ENCODE results near the gene CARMIL3.

CARMIL3 gene

DNA sequence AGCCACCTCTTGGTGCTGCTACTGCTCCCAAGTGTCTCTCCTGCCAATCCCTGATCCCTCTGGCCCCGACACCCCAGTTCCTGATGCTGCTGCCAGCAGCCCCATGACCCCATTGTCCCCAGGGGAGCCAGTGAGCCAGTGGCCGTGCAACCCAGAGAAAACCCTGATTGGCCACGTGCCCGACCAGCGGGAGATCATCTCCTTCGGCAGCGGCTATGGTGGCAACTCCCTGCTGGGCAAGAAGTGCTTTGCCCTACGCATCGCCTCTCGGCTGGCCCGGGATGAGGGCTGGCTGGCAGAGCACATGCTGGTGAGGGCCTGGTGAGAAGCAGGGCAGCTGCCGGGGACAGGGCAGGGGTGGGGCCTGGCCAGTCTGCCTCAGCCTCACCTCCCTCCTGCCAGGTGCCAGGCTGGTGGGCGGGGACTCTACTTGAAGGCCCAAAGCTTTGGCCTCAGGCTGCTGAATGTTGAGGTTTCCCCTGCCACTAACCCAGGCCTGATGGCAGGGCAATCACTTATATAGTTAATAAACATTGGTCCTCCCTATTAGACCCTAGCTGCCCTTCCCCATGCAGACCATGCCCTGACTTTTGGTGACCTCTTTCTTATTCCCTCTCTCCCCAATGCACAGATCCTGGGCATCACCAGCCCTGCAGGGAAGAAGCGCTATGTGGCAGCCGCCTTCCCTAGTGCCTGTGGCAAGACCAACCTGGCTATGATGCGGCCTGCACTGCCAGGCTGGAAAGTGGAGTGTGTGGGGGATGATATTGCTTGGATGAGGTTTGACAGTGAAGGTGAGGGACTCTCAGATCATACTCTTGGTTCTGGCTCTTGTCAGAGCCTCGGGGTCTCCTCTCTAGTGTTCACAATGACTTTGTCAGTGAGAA is 47.4 kb downstream of the CARMIL3 start:
- Histone ChIP-seq H3K4me2 (ENCODE audit: insufficient read depth, low read length, poor library complexity, severe bottlenecking) (no peak overlapping the region), H3K27me3 (ENCODE audit: control insufficient read depth in 3 of 3, insufficient read depth in 3 of 3, low read depth in 1 of 3, low read length in 3 of 3) (no peaks in the 10 kb centered on the region), H3K79me1 (ENCODE audit: low read depth, low read length) (no peaks in the 10 kb centered on the region), H2BK5ac (ENCODE audit: low read length) (no peak overlapping the region), H2BK12ac (ENCODE audit: low read length) (no peak overlapping the region), H3K27ac (replicated peaks; ENCODE audit: low read length) (no peak overlapping the region), H4K8ac (ENCODE audit: low read depth, low read length) (no peak overlapping the region), H2AFZ (ENCODE audit: low read length) (no peak overlapping the region), H4K91ac (ENCODE audit: low read depth, low read length, poor library complexity) (no peak overlapping the region), H2AK5ac (ENCODE audit: low read depth, low read length) (no peak overlapping the region), H3K4me3 (ENCODE audit: low read length in 2 of 2) (no peak overlapping the region), H3K4ac (ENCODE audit: low read length) (no peak overlapping the region), H2BK15ac (ENCODE audit: low read length) (no peak overlapping the region), H2BK120ac (ENCODE audit: low read depth, low read length) (no peak overlapping the region), H3K9me3 (replicated peaks in 1 of 2; ENCODE audit: control insufficient read depth in 2 of 2, insufficient read depth in 1 of 2, low read depth in 1 of 2, low read length in 2 of 2) (peaks cover 0 to 2% of the 10 kb centered on the region in 2 donors), H3K14ac (ENCODE audit: low read length) (no peak overlapping the region), H3K18ac (ENCODE audit: low read length) (no peak overlapping the region), H3K4me1 (ENCODE audit: control insufficient read depth in 2 of 2, insufficient read depth in 1 of 2, low read depth in 1 of 2, low read length in 2 of 2) (peaks cover 7 to 11% of the 10 kb centered on the region in 2 donors), H3K23ac (ENCODE audit: low read depth, low read length, poor library complexity) (no peak overlapping the region), H3K9ac (ENCODE audit: low read depth, low read length, poor library complexity) (peak overlapping the region; percentile 64), H3K36me3 (replicated peaks in 1 of 2; ENCODE audit: control insufficient read depth in 2 of 2, insufficient read depth in 2 of 2, low read length in 2 of 2) (peaks cover 31 to 48% of the 10 kb centered on the region in 2 donors)
- no peak for DNase-seq (ENCODE audit: low spot score)
- WGBS, 2 donors (ENCODE audit: extremely low coverage in 2 of 2, insufficient read length in 2 of 2, insufficient replicate concordance in 1 of 2): no CpG with 5 or more reads among the region's 17 CpGs

DNA sequence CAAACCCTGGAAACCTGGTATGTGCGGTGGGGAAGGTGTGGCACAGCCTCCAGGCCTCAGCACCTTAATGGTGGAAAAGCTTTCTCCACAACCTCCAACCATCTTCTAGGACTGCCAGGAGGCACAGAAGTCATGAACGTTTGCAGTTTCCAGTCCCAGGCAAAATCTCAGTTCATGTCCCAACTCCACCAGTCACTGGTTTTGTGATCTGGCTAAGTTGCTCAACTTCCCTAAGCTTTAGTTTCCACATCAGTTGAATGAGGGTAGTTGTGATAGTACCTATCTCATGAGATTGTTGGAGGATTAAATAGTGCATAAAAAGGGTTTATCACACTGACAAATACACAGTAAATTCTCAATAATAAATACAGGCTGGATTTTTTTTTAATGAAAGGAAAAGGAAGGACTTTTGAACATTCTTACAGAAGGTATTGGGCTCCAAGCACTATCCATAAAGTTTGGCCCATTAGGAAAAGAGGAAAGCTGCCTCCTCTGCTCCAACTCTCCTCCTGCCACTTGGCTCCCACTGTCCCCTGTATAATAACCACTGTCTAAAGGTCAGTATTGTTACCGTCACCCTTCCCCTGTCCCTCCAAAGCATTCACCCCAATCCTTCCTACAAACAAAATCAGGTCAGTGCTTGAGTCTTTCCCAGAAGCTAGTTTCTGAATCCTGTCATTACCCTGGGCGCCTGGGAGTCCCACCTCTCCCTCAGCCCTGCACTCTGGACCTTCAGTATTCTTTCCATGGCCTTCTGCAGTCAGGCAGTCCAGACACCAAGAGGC is 48.6 kb downstream of the CARMIL3 start:
- H2AK5ac ChIP-seq (ENCODE audit: low read depth, low read length): no peak overlapping the region
- no peak overlapping the region for H3K14ac ChIP-seq (ENCODE audit: low read length)
- H2AFZ ChIP-seq (ENCODE audit: low read length): no peak overlapping the region
- H3K9me3 ChIP-seq (replicated peaks in 1 of 2; ENCODE audit: control insufficient read depth in 2 of 2, insufficient read depth in 1 of 2, low read depth in 1 of 2, low read length in 2 of 2): peaks cover 0 to 2% of the 10 kb centered on the region in 2 donors
- no peak overlapping the region for H2BK15ac ChIP-seq (ENCODE audit: low read length)
- DNase-seq (ENCODE audit: low spot score): no peak
- no peak overlapping the region for H3K4me2 ChIP-seq (ENCODE audit: insufficient read depth, low read length, poor library complexity, severe bottlenecking)
- H2BK12ac ChIP-seq (ENCODE audit: low read length): no peak overlapping the region
- no peak overlapping the region for H3K18ac ChIP-seq (ENCODE audit: low read length)
- H3K79me1 ChIP-seq (ENCODE audit: low read depth, low read length): no peaks in the 10 kb centered on the region
- H2BK5ac ChIP-seq (ENCODE audit: low read length): no peak overlapping the region
- H2BK120ac ChIP-seq (ENCODE audit: low read depth, low read length): no peak overlapping the region
- H3K4me3 ChIP-seq (ENCODE audit: low read length in 2 of 2): no peak overlapping the region
- no peak overlapping the region for H4K8ac ChIP-seq (ENCODE audit: low read depth, low read length)
- H3K36me3 ChIP-seq (replicated peaks in 1 of 2; ENCODE audit: control insufficient read depth in 2 of 2, insufficient read depth in 2 of 2, low read length in 2 of 2): peaks cover 31 to 48% of the 10 kb centered on the region in 2 donors
- no peak overlapping the region for H3K23ac ChIP-seq (ENCODE audit: low read depth, low read length, poor library complexity)
- peaks cover 3 to 4% of the 10 kb centered on the region in 2 donors for H3K4me1 ChIP-seq (ENCODE audit: control insufficient read depth in 2 of 2, insufficient read depth in 1 of 2, low read depth in 1 of 2, low read length in 2 of 2)
- H3K27me3 ChIP-seq (ENCODE audit: control insufficient read depth in 3 of 3, insufficient read depth in 3 of 3, low read depth in 1 of 3, low read length in 3 of 3): no peaks in the 10 kb centered on the region
- no peak overlapping the region for H3K27ac ChIP-seq (replicated peaks; ENCODE audit: low read length)
- no peak overlapping the region for H3K9ac ChIP-seq (ENCODE audit: low read depth, low read length, poor library complexity)
- WGBS, 2 donors (ENCODE audit: extremely low coverage in 2 of 2, insufficient read length in 2 of 2, insufficient replicate concordance in 1 of 2): no CpG with 5 or more reads among the region's 4 CpGs
- H4K91ac ChIP-seq (ENCODE audit: low read depth, low read length, poor library complexity): no peak overlapping the region
- no peak overlapping the region for H3K4ac ChIP-seq (ENCODE audit: low read length)

DNA sequence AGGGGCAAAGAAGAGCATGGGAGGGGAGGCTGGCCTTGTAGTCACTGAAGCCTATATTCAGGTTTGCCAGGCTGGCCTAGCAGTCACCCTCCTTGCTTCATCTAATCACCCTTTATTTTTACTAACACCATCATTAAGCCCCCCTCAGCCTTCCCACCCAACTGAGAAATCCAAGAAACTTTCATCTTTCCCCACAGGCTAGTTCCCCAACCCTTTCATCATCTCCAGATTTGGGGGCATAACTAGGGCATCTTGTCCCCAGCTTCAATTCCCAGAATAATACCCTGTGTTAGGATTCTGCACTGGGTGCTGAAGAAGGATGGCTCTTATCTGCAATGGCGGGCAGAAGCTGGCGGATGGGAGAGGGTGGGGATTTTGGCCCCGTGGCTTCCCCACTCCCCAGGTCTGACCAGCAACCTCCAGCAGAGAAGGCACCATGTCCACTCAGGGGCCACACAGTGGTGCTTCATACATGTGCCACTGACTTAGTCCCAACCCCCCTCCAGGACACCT is 49.2 kb downstream of the CARMIL3 start:
- H3K36me3 ChIP-seq (replicated peaks in 1 of 2; ENCODE audit: control insufficient read depth in 2 of 2, insufficient read depth in 2 of 2, low read length in 2 of 2): peaks cover 31 to 48% of the 10 kb centered on the region in 2 donors
- H2AFZ ChIP-seq (ENCODE audit: low read length): no peak overlapping the region
- H4K8ac ChIP-seq (ENCODE audit: low read depth, low read length): no peak overlapping the region

More for the DNA sequence above, 49.2 kb downstream of the CARMIL3 start:
- Histone ChIP-seq H2BK5ac (ENCODE audit: low read length) (no peak overlapping the region), H2BK15ac (ENCODE audit: low read length) (no peak overlapping the region), H3K4ac (ENCODE audit: low read length) (no peak overlapping the region), H3K4me1 (ENCODE audit: control insufficient read depth in 2 of 2, insufficient read depth in 1 of 2, low read depth in 1 of 2, low read length in 2 of 2) (no peaks in the 10 kb centered on the region), H3K23ac (ENCODE audit: low read depth, low read length, poor library complexity) (no peak overlapping the region), H3K4me2 (ENCODE audit: insufficient read depth, low read length, poor library complexity, severe bottlenecking) (no peak overlapping the region), H3K27me3 (ENCODE audit: control insufficient read depth in 3 of 3, insufficient read depth in 3 of 3, low read depth in 1 of 3, low read length in 3 of 3) (no peaks in the 10 kb centered on the region), H2BK12ac (ENCODE audit: low read length) (no peak overlapping the region), H3K27ac (replicated peaks; ENCODE audit: low read length) (no peak overlapping the region), H3K79me1 (ENCODE audit: low read depth, low read length) (no peaks in the 10 kb centered on the region), H2BK120ac (ENCODE audit: low read depth, low read length) (no peak overlapping the region), H3K4me3 (ENCODE audit: low read length in 2 of 2) (no peak overlapping the region), H3K9me3 (replicated peaks in 1 of 2; ENCODE audit: control insufficient read depth in 2 of 2, insufficient read depth in 1 of 2, low read depth in 1 of 2, low read length in 2 of 2) (peaks cover 0 to 2% of the 10 kb centered on the region in 2 donors), H3K9ac (ENCODE audit: low read depth, low read length, poor library complexity) (no peak overlapping the region), H2AK5ac (ENCODE audit: low read depth, low read length) (no peak overlapping the region), H3K14ac (ENCODE audit: low read length) (no peak overlapping the region), H3K18ac (ENCODE audit: low read length) (no peak overlapping the region), H4K91ac (ENCODE audit: low read depth, low read length, poor library complexity) (no peak overlapping the region)
- DNase-seq (ENCODE audit: low spot score): no peak
- WGBS, 2 donors (ENCODE audit: extremely low coverage in 2 of 2, insufficient read length in 2 of 2, insufficient replicate concordance in 1 of 2): no CpG with 5 or more reads among the region's 3 CpGs

Data from neuronal stem cell (in vitro differentiated cells).